Ovary (tissue), 9 donors: ENCODE measurements around the gene SEC14L6. TPM values are rescaled to one million over a fixed set of nuclear protein-coding genes. Genes with fewer than 3 reads are reported as not detected.

Experiments used
- DNase-seq, 5 donors: peaks; one replicate each; pipeline ENCODE4 v3.0.0-alpha.2; 2019 to 2020
- H3K27ac ChIP-seq, 2 donors: fragments of 200-600 bp; one replicate each; pipeline versions ENCODE4 v1.5.1 to v1.8.0; 2019 to 2022
- H3K27me3 ChIP-seq: fragments of 200-600 bp; one replicate; pipeline ENCODE4 v1.8.0; 2022
- H3K36me3 ChIP-seq: fragments of 200-600 bp; sonication (generic); one replicate; pipeline ENCODE4 v1.5.1; 2019
- H3K4me1 ChIP-seq: one replicate; pipeline ENCODE4 v1.8.1; 2013; ENCODE audit warnings: mild to moderate bottlenecking, moderate library complexity; ENCODE audit not compliant: insufficient read depth
- H3K4me3 ChIP-seq: fragments of 200-600 bp; sonication (generic); one replicate; pipeline ENCODE4 v1.5.1; 2017
- H3K9me3 ChIP-seq, 2 donors: fragments of 200-600 bp in 1 of 2; sonication (generic) in 1 of 2; one replicate each; pipeline versions ENCODE4 v1.5.1 to v1.8.1; 2013 to 2019; ENCODE audit warnings: mild to moderate bottlenecking in 1 of 2, moderate library complexity in 1 of 2
- CTCF ChIP-seq, 3 donors: fragments of 450-650 bp in 2 of 3; fragments of 200-600 bp in 1 of 3; IDR thresholded peaks; one replicate each; pipeline versions ENCODE4 v1.5.1 to v1.8.0; 2016 to 2022; ENCODE audit warnings: antibody characterized with exemption in 3 of 3, mild to moderate bottlenecking in 1 of 3
- EP300 ChIP-seq: sonication (generic); formaldehyde crosslinking; IDR thresholded peaks from one replicate; pipeline ENCODE4 v1.6.1; 2017; ENCODE audit warnings: antibody characterized with exemption
- POLR2A ChIP-seq: fragments of 450-650 bp; IDR thresholded peaks from one replicate; pipeline ENCODE4 v1.6.1; 2017; ENCODE audit warnings: antibody characterized with exemption, mild to moderate bottlenecking, moderate library complexity
- WGBS, 3 donors: extraction: QIAGEN DNeasy Blood & Tissue Kit in 1 of 3; methylation state at CpG; one replicate each; pipeline versions ENCODE4 v1.1.5 to v1.1.7; 2013 to 2017; 5-methylcytosine and 5-hydroxymethylcytosine counted together
- intact Hi-C, 4 donors: fragments of 100-400 bp; cut with DNase I; formaldehyde crosslinking; loops; one replicate each; pipeline versions ENCODE4 v1.11.0 to v1.15.1; 2022 to 2023
- polyA plus RNA-seq, 2 donors: library from polyadenylated mRNA; stranded (reverse); fragments of 200-250 nt in 1 of 2; fragments of 350-450 nt in 1 of 2; fragmentation: Illumina TruSeq in 1 of 2; extraction: RNeasy Lipid Tissue Mini Kit (QIAGEN cat#74804) in 1 of 2; gene quantifications; one replicate each; pipeline ENCODE4 v1.2.3, GENCODE V29; 2013 to 2014
- total RNA-seq, 7 donors: library from RNA; depleted of rRNA in 2 of 7; stranded (reverse); fragments of >200 nt in 2 of 7; fragmentation: NEBNext Ultra II Directional in 3 of 7; extraction: Animal tissue kit (Norgen Biotek cat#: 25700) in 3 of 7; gene quantifications; one replicate each; pipeline versions ENCODE4 v1.1.0 to v1.2.4, GENCODE V29; 2016 to 2023
- donor health status: DM: no; HTN: no; CAD: no; lungs with moderate emphysema.
- donor health status: DM: no; HTN: no; CAD: no.
- donor health status: Bipolar disorder and iron deficiency.
- donor health status: DM: yes; HTN: yes; CAD: no.
- donor health status: DM: no; HTN: no; CAD: no.
- donor health status: DM: yes; HTN: yes; CAD: no.

Gene SEC14L6
- total and polyA plus RNA-seq, 9 donors: 0.92 to 2.8 (median 1.7) TPM

- no peak overlapping the region for H3K27ac ChIP-seq
- H3K27me3 ChIP-seq: no peaks in the 10 kb centered on the region
- H3K4me3 ChIP-seq: no peak overlapping the region
- TF ChIP-seq POLR2A: no peak
- TF ChIP-seq EP300: no peak
- TF ChIP-seq CTCF (IDR thresholded peaks at IDR 0.05): peak in 1 of 3 donors; percentile 13
- H3K36me3 ChIP-seq: peaks cover 3% of the 10 kb centered on the region
- DNase-seq: peak in 4 of 5 donors; percentile 38 to 74 (median 42)
- no peaks in the 10 kb centered on the region for H3K9me3 ChIP-seq
- H3K4me1 ChIP-seq: peaks cover 14% of the 10 kb centered on the region
- 20 to 22% (median 20%) methylated on average over 12 of the region's 12 CpGs for WGBS, 3 donors
- intact Hi-C loops: no loop called here
These were observed 28.6 kb upstream of the SEC14L6 start for GRCh38 chr22:30574997-30575671.

GRCh38 chr22:30574095-30574981 is 27.8 kb upstream of the SEC14L6 start, which contains the start of gene GAL3ST1:
Gene GAL3ST1, minus strand, starts transcription at chr22:30574665. Its CDS starts 17,273 bp downstream, at chr22:30557392.
- intact Hi-C loops: no loop called here
- no peak within 1 kb of the TSS for H3K27ac ChIP-seq
- no peaks in the 10 kb centered on the region for H3K36me3 ChIP-seq
- no peak within 1 kb of the TSS for H3K4me3 ChIP-seq
- H3K9me3 ChIP-seq: no peaks in the 10 kb centered on the region
- WGBS, 3 donors: 5 to 20% (median 13%) methylated on average over 12 to 73 of the region's 75 CpGs
- H3K4me1 ChIP-seq: peaks cover 14% of the 10 kb centered on the region
- DNase-seq: peak in 1 of 5 donors; percentile 49
- H3K27me3 ChIP-seq: no peaks in the 10 kb centered on the region
- TF ChIP-seq EP300 (no peak), CTCF (IDR thresholded peaks at IDR 0.05) (no peak), POLR2A (no peak)

- Histone ChIP-seq H3K4me1 (peaks cover 14% of the 10 kb centered on the region), H3K9me3 (no peaks in the 10 kb centered on the region), H3K4me3 (no peak overlapping the region), H3K27ac (no peak overlapping the region), H3K36me3 (no peaks in the 10 kb centered on the region), H3K27me3 (no peaks in the 10 kb centered on the region)
- 44 to 58% (median 53%) methylated on average over 7 of the region's 7 CpGs for WGBS, 3 donors
- no peak for DNase-seq
- intact Hi-C loops: no loop called here
- no peak for TF ChIP-seq POLR2A
- TF ChIP-seq CTCF (IDR thresholded peaks at IDR 0.05): no peak
- TF ChIP-seq EP300: no peak
These were observed 27.1 kb upstream of the SEC14L6 start for GRCh38 chr22:30573594-30574094.

GRCh38 chr22:30572840-30573593 is 26.5 kb upstream of the SEC14L6 start:
- DNase-seq: no peak
- H3K27me3 ChIP-seq: no peaks in the 10 kb centered on the region
- 34 to 36% (median 35%) methylated on average over 12 of the region's 12 CpGs for WGBS, 3 donors
- H3K27ac ChIP-seq: no peak overlapping the region
- TF ChIP-seq POLR2A (no peak), EP300 (no peak), CTCF (IDR thresholded peaks at IDR 0.05) (no peak)
- H3K4me3 ChIP-seq: no peak overlapping the region
- H3K9me3 ChIP-seq: no peaks in the 10 kb centered on the region
- intact Hi-C loops: no loop called here
- peaks cover 14% of the 10 kb centered on the region for H3K4me1 ChIP-seq
- H3K36me3 ChIP-seq: no peaks in the 10 kb centered on the region
